Activated T-helper 1 cell treated with anti-CD3 and anti-CD28 coated beads, Interleukin-12 subunit alpha, Interleukin-12 subunit beta, Interleukin-2, Interleukin-4 antibody, amounts not matched to agents 30 ng/mL and 10 ng/mL and 1 ng/mL, durations not matched to agents 14 hours and 24 hours and 36 hours (primary cell): ENCODE data around the gene ANO2. TPM values are rescaled to one million over a fixed set of nuclear protein-coding genes. Genes with fewer than 3 reads are reported as not detected.

Experiments
- DNase-seq: peaks from one replicate; pipeline ENCODE4 v3.0.0; 2021; ENCODE audit warnings: low spot score
- H3K27ac Mint-ChIP-seq: one replicate; pipeline ENCODE4 v1.8.0; 2021; ENCODE audit warnings: mild to moderate bottlenecking, mixed read lengths
- H3K27me3 Mint-ChIP-seq: one replicate; pipeline ENCODE4 v1.8.0; 2022; ENCODE audit warnings: mild to moderate bottlenecking, moderate library complexity, mixed read lengths; ENCODE audit not compliant: insufficient read depth
- H3K36me3 Mint-ChIP-seq: one replicate; pipeline ENCODE4 v1.8.0; 2021; ENCODE audit warnings: low read depth, mixed read lengths
- H3K4me1 Mint-ChIP-seq: one replicate; pipeline ENCODE4 v1.8.0; 2021; ENCODE audit warnings: low read depth, mixed read lengths
- H3K4me3 Mint-ChIP-seq: one replicate; pipeline ENCODE4 v1.8.0; 2021; ENCODE audit warnings: mild to moderate bottlenecking, moderate library complexity, mixed read lengths
- H3K9me3 Mint-ChIP-seq: one replicate; pipeline ENCODE4 v1.8.0; 2021; ENCODE audit warnings: mixed read lengths
- intact Hi-C: fragments of 100-400 bp; cut with micrococcal nuclease; formaldehyde crosslinking; loops from one replicate; pipeline ENCODE4 v1.15.1; 2024
- total RNA-seq: library from RNA; stranded (reverse); gene quantifications from 2 replicates; pipeline ENCODE4 v1.2.3, GENCODE V29; 2022

Gene ANO2
- total RNA-seq, 1 donor from 2014 or later, result not detected

- no peaks in the 10 kb centered on the region for H3K9me3 Mint-ChIP-seq
- no peaks in the 10 kb centered on the region for H3K36me3 Mint-ChIP-seq
- no peak overlapping the region for H3K27ac Mint-ChIP-seq
- peaks cover 17% of the 10 kb centered on the region for H3K27me3 Mint-ChIP-seq
- intact Hi-C loops, result no loop called here
- H3K4me1 Mint-ChIP-seq, result no peaks in the 10 kb centered on the region
- DNase-seq, result no peak
- H3K4me3 Mint-ChIP-seq, result no peak overlapping the region
These were observed 60.2 kb downstream of the ANO2 start for GRCh38 chr12:5884866-5885265.

GRCh38 chr12:5884285-5884684 lies 60.8 kb downstream of the ANO2 start:
- Mint-ChIP-seq H3K4me3 (no peak overlapping the region), H3K36me3 (no peaks in the 10 kb centered on the region), H3K4me1 (no peaks in the 10 kb centered on the region), H3K27ac (no peak overlapping the region), H3K9me3 (no peaks in the 10 kb centered on the region), H3K27me3 (peaks cover 13% of the 10 kb centered on the region)
- no peak for DNase-seq
- intact Hi-C loops, result no loop called here

- H3K4me3 Mint-ChIP-seq, result no peak overlapping the region
- no peaks in the 10 kb centered on the region for H3K36me3 Mint-ChIP-seq
- H3K4me1 Mint-ChIP-seq, result no peaks in the 10 kb centered on the region
- no peak overlapping the region for H3K27ac Mint-ChIP-seq
- H3K27me3 Mint-ChIP-seq, result peaks cover 7% of the 10 kb centered on the region
- DNase-seq, result no peak
- intact Hi-C loops, result no loop called here
- no peaks in the 10 kb centered on the region for H3K9me3 Mint-ChIP-seq
These were observed 62.4 kb downstream of the ANO2 start for GRCh38 chr12:5882511-5883190.

GRCh38 chr12:5881666-5882065 lies 63.4 kb downstream of the ANO2 start:
- Mint-ChIP-seq H3K27ac (no peak overlapping the region), H3K9me3 (no peaks in the 10 kb centered on the region), H3K36me3 (no peaks in the 10 kb centered on the region), H3K4me3 (no peak overlapping the region), H3K4me1 (no peaks in the 10 kb centered on the region), H3K27me3 (peaks cover 3% of the 10 kb centered on the region)
- DNase-seq, result no peak
- intact Hi-C loops, result no loop called here

- Mint-ChIP-seq H3K9me3 (no peaks in the 10 kb centered on the region), H3K4me1 (no peaks in the 10 kb centered on the region), H3K36me3 (no peaks in the 10 kb centered on the region), H3K4me3 (no peak overlapping the region), H3K27ac (no peak overlapping the region), H3K27me3 (peaks cover 2% of the 10 kb centered on the region)
- intact Hi-C loops, result no loop called here
- no peak for DNase-seq
These were observed 63.9 kb downstream of the ANO2 start for GRCh38 chr12:5881101-5881606.

GRCh38 chr12:5875851-5876250 lies 69.2 kb downstream of the ANO2 start:
- intact Hi-C loops, result no loop called here
- DNase-seq, result no peak
- H3K27ac Mint-ChIP-seq, result no peak overlapping the region
- no peak overlapping the region for H3K4me3 Mint-ChIP-seq
- H3K9me3 Mint-ChIP-seq, result no peaks in the 10 kb centered on the region
- H3K4me1 Mint-ChIP-seq, result no peaks in the 10 kb centered on the region
- no peaks in the 10 kb centered on the region for H3K36me3 Mint-ChIP-seq
- peaks cover 4% of the 10 kb centered on the region for H3K27me3 Mint-ChIP-seq

- Mint-ChIP-seq H3K4me1 (no peaks in the 10 kb centered on the region), H3K4me3 (no peak overlapping the region), H3K9me3 (no peaks in the 10 kb centered on the region), H3K27me3 (peaks cover 4% of the 10 kb centered on the region), H3K27ac (no peak overlapping the region), H3K36me3 (no peaks in the 10 kb centered on the region)
- intact Hi-C loops, result no loop called here
- DNase-seq, result no peak
These were observed 70.5 kb downstream of the ANO2 start for GRCh38 chr12:5874514-5874913.

GRCh38 chr12:5873281-5873919 lies 71.7 kb downstream of the ANO2 start:
- no peak for DNase-seq
- Mint-ChIP-seq H3K36me3 (no peaks in the 10 kb centered on the region), H3K27me3 (peaks cover 4% of the 10 kb centered on the region), H3K4me1 (no peaks in the 10 kb centered on the region), H3K4me3 (no peak overlapping the region), H3K27ac (no peak overlapping the region), H3K9me3 (no peaks in the 10 kb centered on the region)
- intact Hi-C loops, result no loop called here

- H3K27ac Mint-ChIP-seq, result no peak overlapping the region
- H3K36me3 Mint-ChIP-seq, result no peaks in the 10 kb centered on the region
- H3K4me1 Mint-ChIP-seq, result no peaks in the 10 kb centered on the region
- no peak overlapping the region for H3K4me3 Mint-ChIP-seq
- H3K9me3 Mint-ChIP-seq, result no peaks in the 10 kb centered on the region
- peaks cover 4% of the 10 kb centered on the region for H3K27me3 Mint-ChIP-seq
- intact Hi-C loops, result no loop called here
- DNase-seq, result no peak
These were observed 72.3 kb downstream of the ANO2 start for GRCh38 chr12:5872745-5873144.

GRCh38 chr12:5871741-5872140 lies 73.3 kb downstream of the ANO2 start:
- Mint-ChIP-seq H3K27me3 (peaks cover 4% of the 10 kb centered on the region), H3K27ac (no peak overlapping the region), H3K4me3 (no peak overlapping the region), H3K4me1 (no peaks in the 10 kb centered on the region), H3K9me3 (no peaks in the 10 kb centered on the region), H3K36me3 (no peaks in the 10 kb centered on the region)
- intact Hi-C loops, result no loop called here
- DNase-seq, result no peak

- Mint-ChIP-seq H3K4me1 (no peaks in the 10 kb centered on the region), H3K9me3 (no peaks in the 10 kb centered on the region), H3K36me3 (no peaks in the 10 kb centered on the region), H3K4me3 (no peak overlapping the region), H3K27me3 (peaks cover 4% of the 10 kb centered on the region), H3K27ac (no peak overlapping the region)
- intact Hi-C loops, result no loop called here
- DNase-seq, result no peak
These were observed 74.9 kb downstream of the ANO2 start for GRCh38 chr12:5870183-5870582.

- no peak overlapping the region for H3K4me3 Mint-ChIP-seq
- intact Hi-C loops, result no loop called here
- DNase-seq, result no peak
- H3K27ac Mint-ChIP-seq, result no peak overlapping the region
- H3K4me1 Mint-ChIP-seq, result no peaks in the 10 kb centered on the region
- H3K9me3 Mint-ChIP-seq, result no peaks in the 10 kb centered on the region
- no peaks in the 10 kb centered on the region for H3K27me3 Mint-ChIP-seq
- H3K36me3 Mint-ChIP-seq, result no peaks in the 10 kb centered on the region
These were observed 76.3 kb downstream of the ANO2 start for GRCh38 chr12:5868625-5869295.

- intact Hi-C loops, result no loop called here
These were observed 79.7 kb downstream of the ANO2 start for GRCh38 chr12:5865397-5865796.

More at GRCh38 chr12:5865397-5865796, 79.7 kb downstream of the ANO2 start:
- no peaks in the 10 kb centered on the region for H3K4me1 Mint-ChIP-seq
- H3K27ac Mint-ChIP-seq, result no peak overlapping the region
- H3K4me3 Mint-ChIP-seq, result no peak overlapping the region
- no peak for DNase-seq
- no peaks in the 10 kb centered on the region for H3K9me3 Mint-ChIP-seq
- no peaks in the 10 kb centered on the region for H3K36me3 Mint-ChIP-seq
- H3K27me3 Mint-ChIP-seq, result no peaks in the 10 kb centered on the region
